ENCODE measurements around the gene CRLF1.
A peak's percentile ranks its signal among the peaks of the same experiment; 100 is the strongest.

The CRLF1 gene

DNA sequence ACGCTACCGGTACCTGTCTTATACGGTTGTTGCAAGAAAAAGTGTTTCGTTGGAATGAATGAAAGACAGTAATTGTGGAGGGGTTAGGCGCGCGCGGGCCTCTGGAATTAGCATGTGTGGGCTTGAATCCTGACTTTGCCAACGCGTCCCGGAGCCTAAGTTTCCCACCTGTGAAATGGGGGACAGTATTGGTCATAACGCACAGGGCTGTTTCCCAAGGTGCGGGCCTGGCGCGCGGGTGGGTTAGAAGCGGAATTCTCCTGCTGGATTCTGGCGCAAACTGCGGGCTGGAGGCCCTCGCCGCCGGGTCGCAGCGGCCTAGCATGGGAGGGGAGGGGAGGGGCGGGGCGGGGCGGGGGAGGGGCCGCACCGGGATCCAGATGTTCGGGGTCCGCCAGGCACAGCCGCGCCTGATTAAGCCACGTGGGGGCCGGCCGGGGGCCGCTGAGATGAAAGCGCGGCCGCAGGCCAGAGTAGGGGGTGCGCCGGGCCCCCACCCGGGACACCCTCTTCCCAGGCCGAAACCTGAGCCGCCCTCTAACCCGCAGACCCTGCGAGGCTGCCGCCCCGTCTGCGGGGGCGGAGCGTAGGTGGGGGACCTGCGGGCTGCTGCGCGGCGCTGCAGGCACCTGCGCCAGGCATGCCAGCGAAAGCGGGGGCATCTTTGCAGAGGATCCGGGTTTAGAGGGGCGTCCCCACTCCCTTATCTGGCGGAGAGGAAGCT, 4.9 kb upstream of the CRLF1 start:
- peaks cover 9% of the 10 kb centered on the region for H3K4me1 ChIP-seq (ENCODE audit: control insufficient read depth, low read depth, low read length)
- H3K27me3 ChIP-seq (ENCODE audit: insufficient read depth, low read length, poor library complexity) = peaks cover 50% of the 10 kb centered on the region
- no peak overlapping the region for H3K18ac ChIP-seq (ENCODE audit: low read length)
- peak overlapping the region; percentile 50 for H3K56ac ChIP-seq (ENCODE audit: low read length)
- no CpG with 5 or more reads among the region's 62 CpGs for WGBS (ENCODE audit: extremely low coverage, insufficient coverage, low lambda C conversion rate)
- H3K4me2 ChIP-seq (ENCODE audit: low read length) = peak overlapping the region; percentile 14
- no peak overlapping the region for H2AK5ac ChIP-seq (ENCODE audit: low read length)
- H2BK5ac ChIP-seq (ENCODE audit: low read length) = no peak overlapping the region
- peak overlapping the region; percentile 28 for H3K9ac ChIP-seq (ENCODE audit: low read length)
- H3K79me2 ChIP-seq (ENCODE audit: control insufficient read depth, insufficient read depth, low read length) = no peaks in the 10 kb centered on the region
- H3K4me3 ChIP-seq (ENCODE audit: low read length) = no peak overlapping the region
- H3K23ac ChIP-seq (ENCODE audit: low read length) = no peak overlapping the region
- H3K27ac ChIP-seq (ENCODE audit: low read depth, low read length) = no peak overlapping the region
- DNase-seq = peak; percentile 42
- H2BK120ac ChIP-seq (ENCODE audit: low read depth, low read length) = no peak overlapping the region
- H3K4ac ChIP-seq (ENCODE audit: low read depth, low read length) = no peak overlapping the region
- no peaks in the 10 kb centered on the region for H3K79me1 ChIP-seq (ENCODE audit: low read length)
- H3K36me3 ChIP-seq (ENCODE audit: control insufficient read depth, insufficient read depth, low read length) = no peaks in the 10 kb centered on the region
- H4K8ac ChIP-seq (ENCODE audit: low read depth, low read length) = no peak overlapping the region
- no peak overlapping the region for H4K5ac ChIP-seq (ENCODE audit: low read length)
- no peak overlapping the region for H2BK15ac ChIP-seq (replicated peaks; ENCODE audit: low read depth)

DNA sequence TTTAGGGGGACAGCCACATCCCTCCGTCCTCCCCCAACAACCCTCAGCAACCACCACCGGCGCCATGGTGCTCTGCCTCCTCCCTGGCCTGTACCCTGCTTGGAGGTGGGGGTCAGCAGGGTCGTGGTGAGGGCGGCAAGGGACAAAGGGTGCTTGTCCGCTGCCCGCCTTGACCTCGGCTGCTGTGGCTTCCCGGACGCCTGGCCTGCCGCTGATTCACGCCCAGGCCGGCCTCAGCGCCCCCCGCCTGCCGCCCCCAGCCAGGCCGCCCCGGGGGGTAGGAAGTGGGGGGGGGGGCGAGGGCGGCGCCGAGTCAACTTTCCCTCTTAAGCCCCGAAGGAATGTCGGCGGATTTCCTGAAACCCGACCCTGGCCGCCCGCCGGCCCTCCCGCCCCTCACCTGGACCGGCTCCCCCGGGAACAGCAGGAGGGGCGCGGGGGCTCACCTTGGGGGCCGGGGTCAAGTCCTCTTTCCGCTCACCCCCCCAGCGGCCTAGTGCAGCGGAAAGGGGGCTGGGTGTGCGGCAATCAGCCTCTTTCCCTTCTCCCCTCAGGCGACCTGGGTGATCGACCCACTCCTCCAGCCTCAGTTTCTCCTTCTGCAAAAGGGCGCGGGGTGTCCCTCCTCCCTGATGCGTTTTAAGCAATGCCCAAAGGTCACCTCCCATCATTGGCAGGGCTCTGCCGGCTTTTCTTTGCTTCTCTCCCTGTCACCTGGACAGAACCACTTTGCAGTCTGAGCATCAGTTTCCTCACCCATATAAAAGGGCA, 4.1 kb upstream of the CRLF1 start:
- H3K79me1 ChIP-seq (ENCODE audit: low read length) = no peaks in the 10 kb centered on the region
- no peaks in the 10 kb centered on the region for H3K36me3 ChIP-seq (ENCODE audit: control insufficient read depth, insufficient read depth, low read length)
- WGBS (ENCODE audit: extremely low coverage, insufficient coverage, low lambda C conversion rate) = no CpG with 5 or more reads among the region's 45 CpGs
- H3K27me3 ChIP-seq (ENCODE audit: insufficient read depth, low read length, poor library complexity) = peaks cover 55% of the 10 kb centered on the region
- peak overlapping the region; percentile 58 for H2AK5ac ChIP-seq (ENCODE audit: low read length)
- H3K9ac ChIP-seq (ENCODE audit: low read length) = peak overlapping the region; percentile 26
- no peak overlapping the region for H3K4ac ChIP-seq (ENCODE audit: low read depth, low read length)
- no peak overlapping the region for H4K8ac ChIP-seq (ENCODE audit: low read depth, low read length)
- peak overlapping the region; percentile 8 for H3K18ac ChIP-seq (ENCODE audit: low read length)
- H4K5ac ChIP-seq (ENCODE audit: low read length) = no peak overlapping the region
- no peak overlapping the region for H2BK15ac ChIP-seq (replicated peaks; ENCODE audit: low read depth)
- H3K56ac ChIP-seq (ENCODE audit: low read length) = peak overlapping the region; percentile 76
- H2BK5ac ChIP-seq (ENCODE audit: low read length) = no peak overlapping the region
- H3K23ac ChIP-seq (ENCODE audit: low read length) = peak overlapping the region; percentile 66
- peak overlapping the region; percentile 15 for H3K4me2 ChIP-seq (ENCODE audit: low read length)
- peaks cover 9% of the 10 kb centered on the region for H3K4me1 ChIP-seq (ENCODE audit: control insufficient read depth, low read depth, low read length)
- no peak overlapping the region for H3K4me3 ChIP-seq (ENCODE audit: low read length)
- H3K27ac ChIP-seq (ENCODE audit: low read depth, low read length) = no peak overlapping the region
- H2BK120ac ChIP-seq (ENCODE audit: low read depth, low read length) = no peak overlapping the region
- no peaks in the 10 kb centered on the region for H3K79me2 ChIP-seq (ENCODE audit: control insufficient read depth, insufficient read depth, low read length)
- no peak for DNase-seq

DNA sequence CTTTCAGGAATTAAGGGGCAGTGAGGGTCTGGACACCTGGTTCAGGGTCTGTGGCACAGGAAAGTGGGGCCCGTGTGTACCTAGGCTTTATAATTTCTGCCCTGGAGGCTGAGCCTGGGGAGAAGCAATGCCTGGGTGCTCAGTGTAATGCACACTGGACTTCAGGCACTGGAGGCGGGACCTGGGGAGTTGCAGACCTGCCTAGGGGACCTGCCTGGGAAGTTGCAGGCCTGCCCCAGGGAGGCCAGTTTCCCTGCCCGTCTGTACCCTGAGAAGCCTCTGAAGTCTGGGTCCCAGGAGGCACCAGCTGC, 3.6 kb upstream of the CRLF1 start:
- Histone ChIP-seq H3K9ac (ENCODE audit: low read length) (peak overlapping the region; percentile 26), H3K27ac (ENCODE audit: low read depth, low read length) (no peak overlapping the region), H2BK5ac (ENCODE audit: low read length) (no peak overlapping the region), H3K18ac (ENCODE audit: low read length) (peak overlapping the region; percentile 8), H2BK120ac (ENCODE audit: low read depth, low read length) (no peak overlapping the region), H4K5ac (ENCODE audit: low read length) (no peak overlapping the region), H3K56ac (ENCODE audit: low read length) (peak overlapping the region; percentile 76), H3K23ac (ENCODE audit: low read length) (peak overlapping the region; percentile 66), H3K4me3 (ENCODE audit: low read length) (no peak overlapping the region), H3K27me3 (ENCODE audit: insufficient read depth, low read length, poor library complexity) (peaks cover 58% of the 10 kb centered on the region), H3K79me2 (ENCODE audit: control insufficient read depth, insufficient read depth, low read length) (no peaks in the 10 kb centered on the region), H4K8ac (ENCODE audit: low read depth, low read length) (no peak overlapping the region), H2AK5ac (ENCODE audit: low read length) (peak overlapping the region; percentile 58), H3K36me3 (ENCODE audit: control insufficient read depth, insufficient read depth, low read length) (no peaks in the 10 kb centered on the region), H3K4ac (ENCODE audit: low read depth, low read length) (no peak overlapping the region), H3K79me1 (ENCODE audit: low read length) (no peaks in the 10 kb centered on the region), H3K4me2 (ENCODE audit: low read length) (peak overlapping the region; percentile 15), H3K4me1 (ENCODE audit: control insufficient read depth, low read depth, low read length) (peaks cover 9% of the 10 kb centered on the region), H2BK15ac (replicated peaks; ENCODE audit: low read depth) (no peak overlapping the region)
- no CpG with 5 or more reads among the region's 3 CpGs for WGBS (ENCODE audit: extremely low coverage, insufficient coverage, low lambda C conversion rate)
- DNase-seq = no peak

DNA sequence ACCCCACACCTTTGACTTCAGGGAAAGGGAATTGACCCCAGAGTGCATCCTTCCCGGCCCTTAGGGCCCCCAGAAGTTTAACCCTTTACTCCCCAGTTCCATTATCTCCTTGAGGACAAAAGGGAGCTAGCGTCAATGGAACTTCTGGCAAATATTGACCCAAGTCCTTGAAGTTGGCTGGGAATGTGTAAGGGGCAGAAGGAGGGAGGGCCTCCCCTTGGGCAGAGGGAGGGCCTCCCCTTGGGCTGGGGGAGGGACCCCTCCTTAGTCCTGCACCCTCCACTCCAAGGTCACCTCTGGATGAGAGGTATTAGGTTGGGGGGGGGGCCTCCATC, 3.1 kb upstream of the CRLF1 start:
- H3K4me2 ChIP-seq (ENCODE audit: low read length) = no peak overlapping the region
- H4K5ac ChIP-seq (ENCODE audit: low read length) = no peak overlapping the region
- peaks cover 9% of the 10 kb centered on the region for H3K4me1 ChIP-seq (ENCODE audit: control insufficient read depth, low read depth, low read length)
- no peak overlapping the region for H3K56ac ChIP-seq (ENCODE audit: low read length)
- H3K27ac ChIP-seq (ENCODE audit: low read depth, low read length) = no peak overlapping the region
- H2AK5ac ChIP-seq (ENCODE audit: low read length) = no peak overlapping the region
- no peak overlapping the region for H2BK5ac ChIP-seq (ENCODE audit: low read length)
- H3K79me1 ChIP-seq (ENCODE audit: low read length) = no peaks in the 10 kb centered on the region
- H3K27me3 ChIP-seq (ENCODE audit: insufficient read depth, low read length, poor library complexity) = peaks cover 61% of the 10 kb centered on the region
- no peak overlapping the region for H3K4me3 ChIP-seq (ENCODE audit: low read length)
- DNase-seq = no peak
- H2BK120ac ChIP-seq (ENCODE audit: low read depth, low read length) = no peak overlapping the region
- H4K8ac ChIP-seq (ENCODE audit: low read depth, low read length) = no peak overlapping the region
- no peak overlapping the region for H3K18ac ChIP-seq (ENCODE audit: low read length)
- H2BK15ac ChIP-seq (replicated peaks; ENCODE audit: low read depth) = no peak overlapping the region
- no peak overlapping the region for H3K4ac ChIP-seq (ENCODE audit: low read depth, low read length)
- no CpG with 5 or more reads among the region's 2 CpGs for whole genome bisulfite sequencing (ENCODE audit: extremely low coverage, insufficient coverage, low lambda C conversion rate)
- no peaks in the 10 kb centered on the region for H3K36me3 ChIP-seq (ENCODE audit: control insufficient read depth, insufficient read depth, low read length)
- no peaks in the 10 kb centered on the region for H3K79me2 ChIP-seq (ENCODE audit: control insufficient read depth, insufficient read depth, low read length)
- no peak overlapping the region for H3K23ac ChIP-seq (ENCODE audit: low read length)
- H3K9ac ChIP-seq (ENCODE audit: low read length) = no peak overlapping the region

DNA sequence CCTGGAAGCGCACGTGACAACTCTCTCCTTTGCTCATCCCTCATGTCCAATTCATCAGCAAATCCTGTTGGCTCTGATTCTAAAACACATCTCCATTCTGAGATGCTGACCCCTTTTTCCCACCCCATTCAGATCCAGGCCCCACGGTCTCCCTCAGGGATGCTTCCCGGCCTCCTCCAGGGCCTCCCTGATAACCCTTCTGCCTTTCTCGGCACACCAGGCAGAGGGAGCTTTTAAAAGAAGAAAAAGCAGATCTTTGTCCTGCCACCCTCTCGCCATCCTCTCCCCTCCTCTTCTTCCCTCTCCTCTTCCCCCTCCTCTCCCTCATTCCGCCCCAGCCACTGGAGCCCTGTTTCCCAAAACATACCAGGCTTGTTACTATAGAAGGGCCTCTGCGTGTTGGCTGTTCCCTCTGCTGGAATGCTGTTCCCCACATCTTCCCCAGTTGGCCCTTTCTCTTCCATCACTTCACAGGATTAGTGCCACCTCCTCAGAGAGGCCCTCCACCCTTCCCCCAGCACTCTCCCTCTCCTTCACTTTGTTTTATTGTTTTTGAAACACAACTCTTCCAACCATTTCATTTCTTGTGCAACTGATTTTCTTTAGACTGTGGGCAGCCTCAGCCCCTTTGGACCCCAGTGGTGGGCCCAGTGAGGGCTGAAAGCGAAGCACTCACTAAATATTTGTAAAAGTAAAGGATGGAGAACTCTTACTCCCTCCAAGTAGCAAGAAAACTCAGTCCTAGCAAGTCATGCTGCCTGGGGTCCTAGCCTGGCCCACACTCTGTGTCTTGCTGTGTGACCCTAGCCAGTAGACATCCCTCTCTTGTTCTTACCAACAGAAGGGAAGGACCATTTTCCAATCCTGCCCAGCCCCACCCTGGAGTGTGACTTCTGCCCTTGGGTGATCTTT, 2.5 kb upstream of the CRLF1 start:
- no peaks in the 10 kb centered on the region for H3K36me3 ChIP-seq (ENCODE audit: control insufficient read depth, insufficient read depth, low read length)
- no peak overlapping the region for H4K8ac ChIP-seq (ENCODE audit: low read depth, low read length)
- H3K4ac ChIP-seq (ENCODE audit: low read depth, low read length) = no peak overlapping the region
- H2AK5ac ChIP-seq (ENCODE audit: low read length) = peak overlapping the region; percentile 65
- no peak overlapping the region for H3K27ac ChIP-seq (ENCODE audit: low read depth, low read length)
- no peak overlapping the region for H4K5ac ChIP-seq (ENCODE audit: low read length)
- no peak overlapping the region for H3K18ac ChIP-seq (ENCODE audit: low read length)
- no peak overlapping the region for H2BK120ac ChIP-seq (ENCODE audit: low read depth, low read length)
- H3K23ac ChIP-seq (ENCODE audit: low read length) = no peak overlapping the region
- peaks cover 59% of the 10 kb centered on the region for H3K27me3 ChIP-seq (ENCODE audit: insufficient read depth, low read length, poor library complexity)
- H3K4me1 ChIP-seq (ENCODE audit: control insufficient read depth, low read depth, low read length) = peaks cover 9% of the 10 kb centered on the region
- H3K79me2 ChIP-seq (ENCODE audit: control insufficient read depth, insufficient read depth, low read length) = no peaks in the 10 kb centered on the region
- H3K4me3 ChIP-seq (ENCODE audit: low read length) = no peak overlapping the region
- WGBS (ENCODE audit: extremely low coverage, insufficient coverage, low lambda C conversion rate) = no CpG with 5 or more reads among the region's 9 CpGs
- no peak overlapping the region for H2BK15ac ChIP-seq (replicated peaks; ENCODE audit: low read depth)
- DNase-seq = no peak
- H3K4me2 ChIP-seq (ENCODE audit: low read length) = no peak overlapping the region
- no peak overlapping the region for H3K56ac ChIP-seq (ENCODE audit: low read length)
- H3K9ac ChIP-seq (ENCODE audit: low read length) = no peak overlapping the region
- H2BK5ac ChIP-seq (ENCODE audit: low read length) = no peak overlapping the region
- H3K79me1 ChIP-seq (ENCODE audit: low read length) = no peaks in the 10 kb centered on the region

All from mesendoderm (in vitro differentiated cells).